GM21515 (cell line): ENCODE results near the gene SPRED2.

Experiments used
- ATAC-seq: cut with Tn5 transposase; IDR thresholded peaks from one replicate; pipeline ENCODE4 v1.9.1; 2021; ENCODE audit not compliant: unreplicated experiment

The SPRED2 gene

GRCh38 chr2:65287364-65287763 lies 145.0 kb downstream of the SPRED2 start:
- no peak for ATAC-seq

- no peak for ATAC-seq
Observed at GRCh38 chr2:65282477-65283053, 149.8 kb downstream of the SPRED2 start.

- ATAC-seq: no peak
Observed at GRCh38 chr2:65281627-65282351, 150.6 kb downstream of the SPRED2 start.

- ATAC-seq: no peak
Observed at GRCh38 chr2:65279756-65280155, 152.6 kb downstream of the SPRED2 start.

GRCh38 chr2:65278531-65278981 lies 153.8 kb downstream of the SPRED2 start:
- ATAC-seq: no peak

GRCh38 chr2:65277791-65278483 lies 154.5 kb downstream of the SPRED2 start:
- no peak for ATAC-seq

- ATAC-seq: no peak
Observed at GRCh38 chr2:65277118-65277517, 155.3 kb downstream of the SPRED2 start.

- ATAC-seq: no peak
Observed at GRCh38 chr2:65276609-65277008, 155.8 kb downstream of the SPRED2 start.

- no peak for ATAC-seq
Observed at GRCh38 chr2:65275141-65275915, 157.1 kb downstream of the SPRED2 start.

- ATAC-seq: no peak
Observed at GRCh38 chr2:65273344-65273743, 159.1 kb downstream of the SPRED2 start.

GRCh38 chr2:65268957-65269356 lies 163.4 kb downstream of the SPRED2 start:
- no peak for ATAC-seq

- ATAC-seq: no peak
Observed at GRCh38 chr2:65267008-65267407, 165.4 kb downstream of the SPRED2 start.

GRCh38 chr2:65265671-65266045 lies 166.7 kb downstream of the SPRED2 start:
- no peak for ATAC-seq

GRCh38 chr2:65264821-65265670 lies 167.4 kb downstream of the SPRED2 start:
- no peak for ATAC-seq

GRCh38 chr2:65263986-65264385 lies 168.4 kb downstream of the SPRED2 start:
- ATAC-seq: no peak

- no peak for ATAC-seq
Observed at GRCh38 chr2:65263262-65263661, 169.1 kb downstream of the SPRED2 start.

GRCh38 chr2:65261676-65262075 lies 170.7 kb downstream of the SPRED2 start:
- no peak for ATAC-seq
